Measurements from ENCODE around the gene TUT4.

The TUT4 gene, protein sequence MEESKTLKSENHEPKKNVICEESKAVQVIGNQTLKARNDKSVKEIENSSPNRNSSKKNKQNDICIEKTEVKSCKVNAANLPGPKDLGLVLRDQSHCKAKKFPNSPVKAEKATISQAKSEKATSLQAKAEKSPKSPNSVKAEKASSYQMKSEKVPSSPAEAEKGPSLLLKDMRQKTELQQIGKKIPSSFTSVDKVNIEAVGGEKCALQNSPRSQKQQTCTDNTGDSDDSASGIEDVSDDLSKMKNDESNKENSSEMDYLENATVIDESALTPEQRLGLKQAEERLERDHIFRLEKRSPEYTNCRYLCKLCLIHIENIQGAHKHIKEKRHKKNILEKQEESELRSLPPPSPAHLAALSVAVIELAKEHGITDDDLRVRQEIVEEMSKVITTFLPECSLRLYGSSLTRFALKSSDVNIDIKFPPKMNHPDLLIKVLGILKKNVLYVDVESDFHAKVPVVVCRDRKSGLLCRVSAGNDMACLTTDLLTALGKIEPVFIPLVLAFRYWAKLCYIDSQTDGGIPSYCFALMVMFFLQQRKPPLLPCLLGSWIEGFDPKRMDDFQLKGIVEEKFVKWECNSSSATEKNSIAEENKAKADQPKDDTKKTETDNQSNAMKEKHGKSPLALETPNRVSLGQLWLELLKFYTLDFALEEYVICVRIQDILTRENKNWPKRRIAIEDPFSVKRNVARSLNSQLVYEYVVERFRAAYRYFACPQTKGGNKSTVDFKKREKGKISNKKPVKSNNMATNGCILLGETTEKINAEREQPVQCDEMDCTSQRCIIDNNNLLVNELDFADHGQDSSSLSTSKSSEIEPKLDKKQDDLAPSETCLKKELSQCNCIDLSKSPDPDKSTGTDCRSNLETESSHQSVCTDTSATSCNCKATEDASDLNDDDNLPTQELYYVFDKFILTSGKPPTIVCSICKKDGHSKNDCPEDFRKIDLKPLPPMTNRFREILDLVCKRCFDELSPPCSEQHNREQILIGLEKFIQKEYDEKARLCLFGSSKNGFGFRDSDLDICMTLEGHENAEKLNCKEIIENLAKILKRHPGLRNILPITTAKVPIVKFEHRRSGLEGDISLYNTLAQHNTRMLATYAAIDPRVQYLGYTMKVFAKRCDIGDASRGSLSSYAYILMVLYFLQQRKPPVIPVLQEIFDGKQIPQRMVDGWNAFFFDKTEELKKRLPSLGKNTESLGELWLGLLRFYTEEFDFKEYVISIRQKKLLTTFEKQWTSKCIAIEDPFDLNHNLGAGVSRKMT (N-terminal part only)

DNA sequence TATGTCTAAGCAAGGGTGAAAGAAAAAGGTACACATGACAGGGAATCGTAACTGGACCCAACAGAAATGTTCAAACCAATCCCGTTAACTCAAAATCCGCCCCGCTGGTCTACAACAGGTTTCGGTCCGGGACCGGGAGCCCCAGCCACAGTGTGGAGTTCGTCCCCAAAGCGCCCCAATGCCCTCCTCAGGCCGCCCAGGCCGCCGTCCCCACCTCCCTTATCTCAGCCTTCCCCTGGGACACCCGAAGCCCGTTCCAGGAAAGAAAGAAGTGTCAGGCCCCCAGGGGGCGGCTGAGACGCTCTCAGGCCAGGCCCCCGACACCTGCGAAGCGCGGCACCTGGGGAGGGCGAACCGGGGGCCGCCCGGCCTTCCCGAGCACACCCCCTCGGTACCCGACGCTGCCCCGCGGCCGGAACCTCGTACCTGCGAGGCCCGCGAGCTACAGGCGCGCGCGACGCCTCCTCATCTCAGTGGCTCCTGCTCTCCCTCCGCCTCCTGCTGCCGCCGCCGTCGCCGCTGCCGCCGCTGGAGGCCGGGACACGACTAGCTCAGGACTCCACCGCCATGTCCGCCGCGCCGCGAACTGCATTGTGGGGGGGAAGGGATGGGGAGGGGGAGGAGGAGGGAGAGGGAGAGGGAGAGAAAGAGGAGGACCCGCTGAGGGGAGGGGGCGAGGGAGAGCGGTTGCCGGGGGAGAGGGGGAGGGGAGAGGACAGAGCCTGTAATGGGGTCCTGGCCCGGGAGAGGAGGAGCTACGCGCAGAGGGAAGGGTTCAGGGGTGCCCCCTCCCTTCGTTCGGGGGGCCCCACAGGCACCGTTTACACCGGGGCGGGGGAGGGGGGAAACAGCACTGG, at the start of gene TUT4:
Gene TUT4 (minus strand): TSS at position 588 of the 857 bp plus-strand sequence. CDS start 26,812 bp downstream, outside the sequence.
- Mint-ChIP-seq H3K4me1 (ENCODE audit: low read depth) (peaks cover 15% of the 10 kb centered on the region), H3K27ac (peak within 1 kb of the TSS; percentile 34), H3K4me3 (peak within 1 kb of the TSS; percentile 56), H3K36me3 (ENCODE audit: low read depth) (peaks cover 10% of the 10 kb centered on the region), H3K27me3 (ENCODE audit: low read depth) (peaks cover 5% of the 10 kb centered on the region), H3K9me3 (no peaks in the 10 kb centered on the region)

DNA sequence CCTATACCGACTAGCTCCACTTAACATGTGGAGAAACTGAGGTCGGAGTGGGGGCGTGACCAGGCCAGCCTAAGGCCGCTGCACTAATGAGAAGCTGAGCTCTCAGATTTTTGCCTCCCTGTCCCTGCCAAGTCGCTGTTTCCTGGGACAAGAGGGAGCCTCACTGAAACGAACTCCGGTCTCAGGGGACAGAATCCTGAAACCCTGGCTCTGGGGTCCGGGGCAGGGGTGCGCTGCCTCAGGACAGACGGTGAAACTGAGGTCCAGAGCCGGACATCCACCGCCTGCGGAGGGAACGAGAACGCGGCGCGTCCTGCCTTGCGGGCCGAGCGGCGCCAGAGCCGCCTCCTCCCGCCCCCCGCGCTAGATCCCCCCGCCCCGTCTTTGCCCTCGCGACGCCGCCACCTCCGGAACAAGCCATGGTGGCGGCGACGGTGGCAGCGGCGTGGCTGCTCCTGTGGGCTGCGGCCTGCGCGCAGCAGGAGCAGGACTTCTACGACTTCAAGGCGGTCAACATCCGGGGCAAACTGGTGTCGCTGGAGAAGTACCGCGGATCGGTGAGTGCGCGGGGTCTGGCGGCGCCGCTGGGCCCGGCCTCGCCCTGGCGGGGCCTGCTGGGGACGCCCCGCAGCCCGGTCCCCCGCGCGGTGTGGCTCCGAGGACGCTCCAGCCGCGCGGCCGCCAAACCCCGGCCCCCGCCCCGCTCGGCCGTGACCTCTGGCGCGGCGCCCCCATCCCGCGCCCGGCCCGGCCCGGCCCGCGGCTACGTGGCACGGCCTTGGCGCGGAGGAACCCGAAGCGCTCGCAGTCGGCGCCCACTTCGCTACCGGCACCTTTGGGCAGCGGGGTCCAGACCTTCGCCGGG, 49.3 kb upstream of the TUT4 start, which contains the start of gene GPX7:
Gene GPX7 (plus strand): TSS at position 381 of the 865 bp plus-strand sequence. CDS start 39 bp downstream, at position 420.
- H3K27me3 Mint-ChIP-seq (ENCODE audit: low read depth) = peaks cover 5% of the 10 kb centered on the region
- H3K27ac Mint-ChIP-seq = peak within 1 kb of the TSS; percentile 93
- H3K4me1 Mint-ChIP-seq (ENCODE audit: low read depth) = peaks cover 48% of the 10 kb centered on the region
- peaks cover 33% of the 10 kb centered on the region for H3K36me3 Mint-ChIP-seq (ENCODE audit: low read depth)
- H3K9me3 Mint-ChIP-seq = no peaks in the 10 kb centered on the region
- peak within 1 kb of the TSS; percentile 92 for H3K4me3 Mint-ChIP-seq

DNA sequence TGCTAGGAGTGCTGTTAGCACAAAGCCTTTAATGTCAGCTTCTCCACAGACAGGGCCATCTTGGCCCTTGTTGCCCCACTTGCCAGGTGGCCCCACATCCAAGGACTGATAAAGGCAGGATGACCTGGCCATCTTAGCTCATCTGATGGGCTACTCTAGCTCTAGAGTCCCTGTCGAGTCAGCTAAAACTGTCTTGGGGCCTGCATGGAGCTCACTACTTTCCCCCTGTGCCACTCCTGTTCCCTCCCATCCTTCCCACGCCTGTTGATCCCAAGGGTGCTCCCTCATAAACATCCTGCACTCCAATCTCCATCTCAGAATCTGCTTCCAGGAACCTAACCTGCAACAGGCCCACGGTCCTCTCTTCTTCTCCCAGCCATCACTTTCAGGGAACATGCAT, 48.6 kb upstream of the TUT4 start:
- peaks cover 46% of the 10 kb centered on the region for H3K4me1 Mint-ChIP-seq (ENCODE audit: low read depth)
- H3K9me3 Mint-ChIP-seq = no peaks in the 10 kb centered on the region
- peak overlapping the region; percentile 75 for H3K27ac Mint-ChIP-seq
- peaks cover 7% of the 10 kb centered on the region for H3K27me3 Mint-ChIP-seq (ENCODE audit: low read depth)
- peak overlapping the region; percentile 70 for H3K4me3 Mint-ChIP-seq
- peaks cover 27% of the 10 kb centered on the region for H3K36me3 Mint-ChIP-seq (ENCODE audit: low read depth)

DNA sequence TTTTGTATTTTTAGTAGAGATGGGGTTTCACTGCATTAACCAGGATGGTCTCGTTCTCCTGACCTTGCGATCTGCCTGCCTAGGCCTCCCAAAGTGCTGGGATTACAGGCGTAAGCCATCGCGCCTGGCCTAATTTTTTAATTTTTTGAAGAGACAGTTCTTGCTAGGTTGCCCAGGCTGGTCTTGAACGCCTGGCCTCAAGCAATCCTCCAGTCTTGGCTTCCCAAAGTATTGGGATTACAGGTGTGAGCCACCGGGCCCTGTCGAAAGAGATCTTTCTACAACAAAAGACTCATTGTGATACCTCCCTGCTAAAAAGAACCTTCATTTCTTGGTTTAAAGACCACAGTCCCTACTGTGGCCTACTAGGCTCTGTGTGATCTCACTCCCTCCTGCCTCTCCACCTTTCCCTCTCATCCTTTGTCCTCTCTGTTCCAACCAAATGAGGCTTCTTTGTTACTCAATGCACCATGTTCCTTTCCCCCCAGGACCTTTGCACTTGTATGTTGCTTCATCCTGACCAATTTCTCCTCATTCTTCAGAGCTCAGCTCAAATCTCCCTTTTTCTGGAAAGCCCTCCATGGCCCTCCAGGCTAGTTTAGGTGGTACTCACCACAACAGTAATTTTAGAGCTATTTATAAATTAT, 47.8 kb upstream of the TUT4 start:
- H3K4me1 Mint-ChIP-seq (ENCODE audit: low read depth) = peaks cover 38% of the 10 kb centered on the region
- H3K36me3 Mint-ChIP-seq (ENCODE audit: low read depth) = peaks cover 20% of the 10 kb centered on the region
- H3K27me3 Mint-ChIP-seq (ENCODE audit: low read depth) = peaks cover 7% of the 10 kb centered on the region
- no peak overlapping the region for H3K27ac Mint-ChIP-seq
- no peak overlapping the region for H3K4me3 Mint-ChIP-seq
- no peaks in the 10 kb centered on the region for H3K9me3 Mint-ChIP-seq

DNA sequence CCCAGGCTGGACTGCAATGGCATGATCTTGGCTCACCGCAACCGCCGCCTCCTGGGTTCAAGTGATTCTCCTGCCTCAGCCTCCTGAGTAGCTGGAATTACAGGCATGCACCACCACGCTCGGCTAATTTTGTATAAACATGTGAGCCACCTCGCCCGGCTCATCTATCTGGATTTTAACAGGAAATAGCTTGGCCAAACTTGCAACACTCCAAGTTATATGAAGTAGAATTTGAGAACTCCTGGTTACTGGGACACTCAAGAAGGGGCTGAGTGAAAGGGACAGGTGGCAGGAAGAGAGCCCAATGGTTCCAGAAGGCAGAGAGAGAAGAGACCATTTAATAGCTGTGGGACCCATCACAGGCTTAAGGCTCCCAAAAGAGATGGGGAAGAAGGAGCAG, 46.3 kb upstream of the TUT4 start:
- Mint-ChIP-seq H3K4me1 (ENCODE audit: low read depth) (peaks cover 30% of the 10 kb centered on the region), H3K4me3 (no peak overlapping the region), H3K27me3 (ENCODE audit: low read depth) (peaks cover 7% of the 10 kb centered on the region), H3K9me3 (no peaks in the 10 kb centered on the region), H3K36me3 (ENCODE audit: low read depth) (peaks cover 15% of the 10 kb centered on the region), H3K27ac (no peak overlapping the region)

DNA sequence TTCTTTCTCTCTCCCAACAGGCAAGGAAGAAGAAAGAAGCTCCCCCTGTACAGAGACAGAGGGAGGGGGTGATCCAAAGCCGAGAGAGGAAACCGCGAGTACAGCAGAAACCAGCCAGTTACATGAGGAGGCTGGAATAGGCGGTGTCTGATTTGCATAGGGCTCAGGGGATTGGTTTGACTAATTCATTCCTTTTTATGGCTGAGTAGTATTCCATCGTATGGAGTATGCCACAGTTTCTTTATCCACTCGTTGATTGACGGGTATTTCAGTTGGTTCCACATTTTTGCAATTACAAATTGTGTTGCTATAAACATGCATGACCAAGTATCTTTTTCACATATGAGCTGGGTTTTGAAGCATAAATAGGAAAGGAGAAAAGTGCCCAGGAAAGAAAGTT, 45.8 kb upstream of the TUT4 start:
- Mint-ChIP-seq H3K4me3 (no peak overlapping the region), H3K27ac (no peak overlapping the region), H3K4me1 (ENCODE audit: low read depth) (peaks cover 26% of the 10 kb centered on the region), H3K27me3 (ENCODE audit: low read depth) (peaks cover 7% of the 10 kb centered on the region), H3K36me3 (ENCODE audit: low read depth) (peaks cover 12% of the 10 kb centered on the region), H3K9me3 (no peaks in the 10 kb centered on the region)

DNA sequence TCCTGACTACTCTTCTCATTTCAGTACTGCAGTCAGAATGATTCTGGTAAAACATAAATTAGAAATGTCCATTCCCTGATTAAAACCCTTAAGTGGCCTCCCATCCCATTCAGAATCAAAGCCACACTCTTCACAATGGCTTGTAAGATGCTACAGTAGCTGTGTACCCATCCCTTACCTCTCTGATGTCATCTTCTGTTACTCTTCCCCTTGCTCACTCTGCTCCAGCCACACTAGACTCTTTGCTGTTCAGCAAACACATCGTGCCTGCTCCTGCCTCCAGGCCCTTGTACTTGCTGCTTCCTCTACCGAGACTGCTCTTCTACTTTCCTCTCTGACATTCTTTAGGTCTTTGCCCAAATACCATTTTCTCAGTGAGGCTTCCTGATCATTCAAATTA, 45.0 kb upstream of the TUT4 start:
- Mint-ChIP-seq H3K27ac (no peak overlapping the region), H3K27me3 (ENCODE audit: low read depth) (peaks cover 7% of the 10 kb centered on the region), H3K9me3 (no peaks in the 10 kb centered on the region), H3K36me3 (ENCODE audit: low read depth) (peaks cover 3% of the 10 kb centered on the region), H3K4me1 (ENCODE audit: low read depth) (peaks cover 17% of the 10 kb centered on the region), H3K4me3 (no peak overlapping the region)

DNA sequence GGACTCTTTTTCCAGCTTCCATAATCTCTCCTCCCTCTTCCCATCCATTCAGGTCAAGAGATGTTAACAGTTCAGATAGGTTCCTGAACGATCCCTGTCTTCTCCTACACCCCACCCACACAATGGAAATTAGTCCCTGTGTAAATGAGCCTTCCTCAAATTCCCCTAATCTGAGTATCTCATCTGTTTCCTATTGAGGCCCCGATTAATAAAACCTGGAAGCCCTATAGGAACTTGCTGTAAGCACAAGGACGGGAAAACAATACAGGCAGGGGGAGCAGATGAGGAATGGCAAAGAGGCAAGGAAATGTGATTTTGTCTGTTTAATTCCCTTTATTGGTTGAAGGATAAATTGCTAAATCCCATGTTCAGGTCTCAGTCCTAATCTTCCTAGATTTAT, 42.2 kb upstream of the TUT4 start:
- Mint-ChIP-seq H3K4me1 (ENCODE audit: low read depth) (peaks cover 3% of the 10 kb centered on the region), H3K36me3 (ENCODE audit: low read depth) (peaks cover 1% of the 10 kb centered on the region), H3K9me3 (no peaks in the 10 kb centered on the region), H3K4me3 (no peak overlapping the region), H3K27ac (no peak overlapping the region), H3K27me3 (ENCODE audit: low read depth) (peaks cover 7% of the 10 kb centered on the region)

DNA sequence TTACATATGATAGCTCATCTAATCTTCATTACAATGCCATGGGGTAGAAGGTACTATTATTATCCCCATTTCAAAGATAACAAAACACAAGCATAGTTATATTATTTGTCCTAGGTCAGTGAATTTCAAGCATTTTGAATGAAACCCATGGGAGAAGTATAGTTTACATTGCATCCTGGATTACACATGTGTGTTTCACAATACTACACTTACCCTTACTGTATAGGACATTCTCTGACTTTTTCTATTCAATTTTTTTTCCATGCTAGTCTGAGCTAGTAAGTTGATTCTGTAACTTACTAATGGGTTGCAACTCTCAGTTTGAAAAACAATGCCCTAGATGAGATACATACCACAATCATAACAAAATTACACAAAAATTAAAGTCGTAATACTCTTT, 40.6 kb upstream of the TUT4 start:
- H3K36me3 Mint-ChIP-seq (ENCODE audit: low read depth) = no peaks in the 10 kb centered on the region
- H3K9me3 Mint-ChIP-seq = no peaks in the 10 kb centered on the region
- no peak overlapping the region for H3K27ac Mint-ChIP-seq

DNA sequence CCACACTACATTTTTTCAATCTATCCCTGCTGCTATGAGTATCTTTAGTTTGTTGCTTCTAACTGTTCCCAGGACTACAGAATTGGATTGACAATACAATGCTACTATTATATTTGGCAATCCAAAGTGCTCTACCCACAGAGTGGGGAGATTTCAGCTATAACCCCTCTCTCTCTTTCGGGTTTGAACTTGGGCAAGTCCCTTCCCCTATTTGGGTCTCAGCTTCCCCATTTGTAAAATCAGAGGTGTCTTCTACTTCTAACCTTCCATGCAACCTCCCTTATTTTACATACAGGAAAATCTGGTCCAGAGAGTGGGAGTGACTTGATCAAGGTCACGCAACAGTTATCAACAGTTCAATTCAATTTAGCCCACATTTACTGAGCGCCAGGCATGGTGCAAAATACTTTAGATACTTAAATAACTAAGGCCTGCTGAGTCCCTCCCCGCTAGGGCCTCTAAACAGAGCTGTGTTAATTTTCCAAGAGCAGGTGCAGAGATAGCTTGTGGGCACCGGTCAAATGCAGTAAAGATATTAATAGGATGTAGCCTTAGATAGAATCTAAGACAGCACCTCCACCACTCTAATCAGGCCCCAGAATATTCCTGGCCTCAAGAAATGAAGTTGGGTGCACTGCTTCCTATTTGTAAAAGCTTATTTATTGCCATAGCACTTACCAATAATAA, 39.9 kb upstream of the TUT4 start:
- Mint-ChIP-seq H3K27ac (no peak overlapping the region), H3K4me1 (ENCODE audit: low read depth) (no peaks in the 10 kb centered on the region), H3K36me3 (ENCODE audit: low read depth) (no peaks in the 10 kb centered on the region), H3K9me3 (no peaks in the 10 kb centered on the region), H3K4me3 (no peak overlapping the region), H3K27me3 (ENCODE audit: low read depth) (peaks cover 7% of the 10 kb centered on the region)

More for the DNA sequence above, 40.6 kb upstream of the TUT4 start:
- H3K4me3 Mint-ChIP-seq = no peak overlapping the region
- H3K4me1 Mint-ChIP-seq (ENCODE audit: low read depth) = no peaks in the 10 kb centered on the region
- peaks cover 10% of the 10 kb centered on the region for H3K27me3 Mint-ChIP-seq (ENCODE audit: low read depth)

DNA sequence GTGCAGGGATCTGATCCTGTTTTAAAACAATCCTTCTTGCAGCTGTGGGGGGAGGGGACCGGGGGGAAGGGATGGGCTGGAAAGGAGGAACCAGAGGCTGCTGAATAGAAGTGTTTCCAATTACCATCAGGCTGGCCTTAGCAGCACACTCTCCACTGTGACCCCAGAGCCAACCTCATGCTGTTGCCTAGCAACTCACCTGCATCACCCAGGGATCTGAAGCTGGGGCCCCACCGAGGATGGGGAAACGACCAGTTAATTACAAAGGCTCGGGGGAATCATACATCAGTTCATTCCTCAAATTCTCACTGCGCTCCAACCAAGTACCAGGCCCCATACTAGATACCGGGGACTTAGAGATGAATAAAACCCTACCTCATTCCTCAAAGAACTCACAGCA, 37.4 kb upstream of the TUT4 start:
- H3K9me3 Mint-ChIP-seq = no peaks in the 10 kb centered on the region
- no peaks in the 10 kb centered on the region for H3K36me3 Mint-ChIP-seq (ENCODE audit: low read depth)
- H3K27ac Mint-ChIP-seq = no peak overlapping the region
- H3K27me3 Mint-ChIP-seq (ENCODE audit: low read depth) = peaks cover 3% of the 10 kb centered on the region
- H3K4me1 Mint-ChIP-seq (ENCODE audit: low read depth) = no peaks in the 10 kb centered on the region
- no peak overlapping the region for H3K4me3 Mint-ChIP-seq

DNA sequence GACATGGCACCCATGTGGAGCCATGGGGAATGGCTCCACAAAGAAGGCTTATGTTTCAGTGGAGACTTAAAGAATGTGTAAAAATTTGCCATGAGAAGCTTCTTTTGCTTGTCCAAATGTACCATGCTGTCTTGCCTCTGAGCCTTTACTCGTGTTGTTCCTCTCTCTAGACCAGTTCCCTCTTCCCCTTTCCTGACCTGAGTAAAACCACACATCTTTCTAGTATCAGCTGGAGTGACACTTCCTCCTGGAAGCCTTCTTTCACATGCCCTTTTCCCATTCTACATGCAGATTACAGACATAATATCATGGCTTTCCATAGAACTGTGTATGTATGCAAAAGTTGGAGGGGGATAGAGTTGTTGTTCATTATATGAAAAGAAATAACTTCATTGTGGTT, 35.6 kb upstream of the TUT4 start:
- Mint-ChIP-seq H3K9me3 (no peaks in the 10 kb centered on the region), H3K36me3 (ENCODE audit: low read depth) (no peaks in the 10 kb centered on the region), H3K27ac (no peak overlapping the region), H3K4me3 (no peak overlapping the region), H3K4me1 (ENCODE audit: low read depth) (no peaks in the 10 kb centered on the region), H3K27me3 (ENCODE audit: low read depth) (peaks cover 10% of the 10 kb centered on the region)
